Hindlimb muscle (tissue), 1 donor: ENCODE measurements around the gene RANBP3. TPM values are rescaled to one million over a fixed set of nuclear protein-coding genes. Genes with fewer than 3 reads are reported as not detected.
"Not testable (repeated sequence)": the region's sequence is repeated elsewhere in the genome, so short reads cannot be mapped to it uniquely, and the experiment has no call there.

ENCODE experiments used
- DNase-seq: peaks from one replicate; pipeline ENCODE4 v3.0.0-alpha.2; 2013
- polyA plus RNA-seq: library from polyadenylated mRNA; unstranded; fragments of 120-200 nt; gene quantifications from one replicate; pipeline ENCODE4 v1.2.1, GENCODE V29; 2013; ENCODE audit not compliant: insufficient read length

RANBP3 gene
- polyA plus RNA-seq, 1 donor, result 47.9 TPM

- no peak for DNase-seq
Measured at GRCh38 chr19:5963855-5964254, 14.1 kb downstream of the RANBP3 start.

GRCh38 chr19:5963259-5963658, 14.7 kb downstream of the RANBP3 start:
- not testable (repeated sequence) for DNase-seq

- no peak for DNase-seq
Measured at GRCh38 chr19:5961969-5962945, 15.7 kb downstream of the RANBP3 start.

GRCh38 chr19:5961641-5961968, 16.3 kb downstream of the RANBP3 start:
- DNase-seq, result not testable (repeated sequence)

GRCh38 chr19:5960005-5961001, 17.6 kb downstream of the RANBP3 start:
- no peak for DNase-seq

GRCh38 chr19:5959260-5960004, 18.5 kb downstream of the RANBP3 start:
- no peak for DNase-seq

GRCh38 chr19:5958851-5959122, 19.2 kb downstream of the RANBP3 start:
- no peak for DNase-seq

- no peak for DNase-seq
Measured at GRCh38 chr19:5958074-5958850, 19.7 kb downstream of the RANBP3 start.

GRCh38 chr19:5957170-5957569, 20.8 kb downstream of the RANBP3 start:
- DNase-seq, result no peak

- DNase-seq, result no peak
Measured at GRCh38 chr19:5956728-5957127, 21.2 kb downstream of the RANBP3 start.

GRCh38 chr19:5956323-5956722, 21.6 kb downstream of the RANBP3 start:
- no peak for DNase-seq

- no peak for DNase-seq
Measured at GRCh38 chr19:5955636-5955935, 22.4 kb downstream of the RANBP3 start.

GRCh38 chr19:5954293-5954692, 23.6 kb downstream of the RANBP3 start:
- no peak for DNase-seq

- DNase-seq, result no peak
Measured at GRCh38 chr19:5953680-5954213, 24.2 kb downstream of the RANBP3 start.

GRCh38 chr19:5953030-5953589, 24.8 kb downstream of the RANBP3 start:
- no peak for DNase-seq

GRCh38 chr19:5952193-5953029, 25.5 kb downstream of the RANBP3 start:
- DNase-seq, result no peak

- DNase-seq, result no peak
Measured at GRCh38 chr19:5951338-5951861, 26.5 kb downstream of the RANBP3 start.

- DNase-seq, result no peak
Measured at GRCh38 chr19:5950741-5951140, 27.2 kb downstream of the RANBP3 start.

GRCh38 chr19:5949792-5950305, 28.1 kb downstream of the RANBP3 start:
- no peak for DNase-seq
